SH-SY5Y (cell line): ENCODE data around the gene DNAAF5.

Experiments used
- GATA2 ChIP-seq: IDR thresholded peaks from 2 replicates; pipeline ENCODE4 v1.6.1; 2011; ENCODE audit warnings: mild to moderate bottlenecking, low read depth, low read length
- GATA3 ChIP-seq: IDR thresholded peaks from 2 replicates; pipeline ENCODE4 v1.6.1; 2011; ENCODE audit warnings: low read depth, mild to moderate bottlenecking, low read length, moderate library complexity

DNA sequence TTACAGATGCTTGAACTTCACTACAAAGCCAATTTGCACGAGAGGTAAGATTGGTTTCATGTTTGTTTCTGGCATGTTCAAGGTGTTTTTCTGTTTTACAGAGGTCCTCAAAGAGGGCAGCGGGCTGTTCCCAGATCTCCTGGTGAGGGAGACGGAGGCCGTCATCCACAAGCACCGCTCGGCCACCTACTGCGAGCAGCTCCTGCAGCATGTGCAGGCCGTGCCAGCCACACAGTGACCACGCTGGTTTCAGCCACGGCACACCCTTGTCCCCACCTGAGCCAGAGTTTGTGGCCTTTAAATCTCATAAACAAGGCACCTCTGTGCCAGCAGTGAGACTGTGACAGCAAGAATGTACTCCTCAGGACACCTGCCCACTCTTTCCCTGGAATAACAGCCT, 58.9 kb downstream of the DNAAF5 start:
- TF ChIP-seq GATA3 (no peak), GATA2 (no peak)
